Right atrium auricular region (tissue), 2 donors: ENCODE measurements around the gene NAV3. TPM values are rescaled to one million over a fixed set of nuclear protein-coding genes. Genes with fewer than 3 reads are reported as not detected.

Experiments used
- DNase-seq: peaks from one replicate; pipeline ENCODE4 v3.0.0-alpha.2; 2019; ENCODE audit warnings: low spot score
- H3K27ac ChIP-seq, 2 donors: fragments of 200-600 bp; sonication (generic); 1 replicate in 1 of 2; 2 replicates in 1 of 2; pipeline ENCODE4 v1.5.1; 2016 to 2019
- H3K27me3 ChIP-seq, 2 donors: fragments of 200-600 bp; sonication (generic); one replicate each; pipeline versions ENCODE4 v1.5.1 to v1.6.0; 2017 to 2019
- H3K36me3 ChIP-seq: fragments of 200-600 bp; sonication (generic); one replicate; pipeline ENCODE4 v1.5.1; 2016
- H3K4me1 ChIP-seq, 2 donors: fragments of 200-600 bp; sonication (generic); one replicate each; pipeline versions ENCODE4 v1.5.1 to v1.6.0; 2017 to 2019
- H3K4me3 ChIP-seq, 2 donors: fragments of 200-600 bp; sonication (generic); 1 replicate in 1 of 2; 2 replicates in 1 of 2; pipeline ENCODE4 v1.5.1; 2017 to 2019; ENCODE audit warnings: mild to moderate bottlenecking in 1 of 2, moderate library complexity in 1 of 2
- H3K9me3 ChIP-seq, 2 donors: fragments of 200-600 bp; sonication (generic); one replicate each; pipeline ENCODE4 v1.5.1; 2019
- total RNA-seq, 2 donors: library from RNA; depleted of rRNA; stranded (reverse); fragments of >200 nt; gene quantifications; one replicate each; pipeline ENCODE4 v1.1.0, GENCODE V29; 2016
- TF ChIP-seq, protein P1 (sequence below), 2 donors: fragments of 200-600 bp; sonication (generic); IDR thresholded peaks; one replicate each; pipeline ENCODE4 v1.5.1; 2019; ENCODE audit warnings: antibody characterized with exemption in 2 of 2

Gene NAV3
- total RNA-seq, 2 donors from 2014 or later = 4.4 to 5.1 TPM

DNA sequence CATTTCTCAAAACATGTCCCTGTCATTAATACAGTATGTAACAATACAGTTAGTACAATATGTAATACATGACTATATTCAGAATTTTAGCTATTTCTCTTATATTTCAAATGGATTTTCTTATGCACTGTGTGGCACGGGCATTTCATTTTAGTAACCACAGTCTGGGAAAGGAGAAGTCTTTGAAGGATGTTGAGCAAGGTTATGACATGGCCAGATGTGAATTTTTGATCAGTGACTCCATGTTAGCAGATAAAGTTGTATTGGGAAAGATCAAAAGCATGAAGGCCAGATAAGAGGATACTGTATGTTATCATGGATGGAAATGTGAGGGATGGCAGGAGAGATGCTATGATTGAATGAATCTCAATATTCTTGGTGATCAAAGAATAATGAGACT, 285.2 kb downstream of the NAV3 start:
- H3K9me3 ChIP-seq = no peaks in the 10 kb centered on the region
- no peak overlapping the region for H3K27ac ChIP-seq
- H3K4me3 ChIP-seq = no peak overlapping the region
- no peaks in the 10 kb centered on the region for H3K27me3 ChIP-seq
- no peaks in the 10 kb centered on the region for H3K36me3 ChIP-seq
- H3K4me1 ChIP-seq = no peaks in the 10 kb centered on the region
- TF ChIP-seq, protein P1, sequence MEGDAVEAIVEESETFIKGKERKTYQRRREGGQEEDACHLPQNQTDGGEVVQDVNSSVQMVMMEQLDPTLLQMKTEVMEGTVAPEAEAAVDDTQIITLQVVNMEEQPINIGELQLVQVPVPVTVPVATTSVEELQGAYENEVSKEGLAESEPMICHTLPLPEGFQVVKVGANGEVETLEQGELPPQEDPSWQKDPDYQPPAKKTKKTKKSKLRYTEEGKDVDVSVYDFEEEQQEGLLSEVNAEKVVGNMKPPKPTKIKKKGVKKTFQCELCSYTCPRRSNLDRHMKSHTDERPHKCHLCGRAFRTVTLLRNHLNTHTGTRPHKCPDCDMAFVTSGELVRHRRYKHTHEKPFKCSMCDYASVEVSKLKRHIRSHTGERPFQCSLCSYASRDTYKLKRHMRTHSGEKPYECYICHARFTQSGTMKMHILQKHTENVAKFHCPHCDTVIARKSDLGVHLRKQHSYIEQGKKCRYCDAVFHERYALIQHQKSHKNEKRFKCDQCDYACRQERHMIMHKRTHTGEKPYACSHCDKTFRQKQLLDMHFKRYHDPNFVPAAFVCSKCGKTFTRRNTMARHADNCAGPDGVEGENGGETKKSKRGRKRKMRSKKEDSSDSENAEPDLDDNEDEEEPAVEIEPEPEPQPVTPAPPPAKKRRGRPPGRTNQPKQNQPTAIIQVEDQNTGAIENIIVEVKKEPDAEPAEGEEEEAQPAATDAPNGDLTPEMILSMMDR (IDR thresholded peaks at IDR 0.05) = no peak
- DNase-seq = no peak

DNA sequence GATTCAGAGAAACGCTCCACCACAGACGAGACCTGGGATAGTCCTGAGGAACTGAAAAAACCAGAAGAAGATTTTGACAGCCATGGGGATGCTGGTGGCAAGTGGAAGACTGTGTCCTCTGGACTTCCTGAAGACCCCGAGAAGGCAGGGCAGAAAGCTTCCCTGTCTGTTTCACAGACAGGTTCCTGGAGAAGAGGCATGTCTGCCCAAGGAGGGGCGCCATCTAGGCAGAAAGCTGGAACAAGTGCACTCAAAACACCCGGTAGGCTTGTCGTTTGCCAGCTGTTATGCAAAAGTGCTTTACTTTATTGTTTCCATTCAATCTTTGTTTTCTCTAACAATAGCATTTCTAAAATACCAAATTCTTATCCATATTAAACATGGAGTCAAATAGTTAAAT, 287.3 kb downstream of the NAV3 start:
- Histone ChIP-seq H3K9me3 (no peaks in the 10 kb centered on the region), H3K4me1 (no peaks in the 10 kb centered on the region), H3K27me3 (no peaks in the 10 kb centered on the region), H3K4me3 (no peak overlapping the region), H3K27ac (no peak overlapping the region), H3K36me3 (no peaks in the 10 kb centered on the region)
- DNase-seq = no peak
- TF ChIP-seq, protein P1 (IDR thresholded peaks at IDR 0.05) = no peak

DNA sequence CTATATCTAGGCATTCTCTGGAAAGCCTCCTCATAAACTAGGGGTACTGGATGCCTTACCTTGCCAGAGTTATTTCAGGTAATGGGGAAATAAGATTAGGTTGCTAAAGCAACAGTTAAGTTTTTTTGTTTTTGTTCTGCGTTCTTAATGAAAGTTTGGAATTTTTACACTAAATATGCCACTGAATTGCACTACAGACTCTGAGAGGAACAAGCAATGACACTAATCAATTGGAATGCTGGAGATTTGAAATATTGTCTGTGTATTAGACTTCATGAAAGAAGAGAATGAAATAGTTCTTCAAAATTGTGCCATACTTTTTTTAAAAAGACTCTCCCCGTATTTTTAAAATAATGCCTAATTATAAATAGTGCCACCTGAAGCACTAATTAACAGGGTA, 287.8 kb downstream of the NAV3 start:
- H3K4me3 ChIP-seq = no peak overlapping the region
- no peaks in the 10 kb centered on the region for H3K36me3 ChIP-seq
- no peaks in the 10 kb centered on the region for H3K9me3 ChIP-seq
- H3K27ac ChIP-seq = no peak overlapping the region
- DNase-seq = no peak
- H3K4me1 ChIP-seq = no peaks in the 10 kb centered on the region
- TF ChIP-seq, protein P1 (IDR thresholded peaks at IDR 0.05) = no peak
- H3K27me3 ChIP-seq = no peaks in the 10 kb centered on the region

DNA sequence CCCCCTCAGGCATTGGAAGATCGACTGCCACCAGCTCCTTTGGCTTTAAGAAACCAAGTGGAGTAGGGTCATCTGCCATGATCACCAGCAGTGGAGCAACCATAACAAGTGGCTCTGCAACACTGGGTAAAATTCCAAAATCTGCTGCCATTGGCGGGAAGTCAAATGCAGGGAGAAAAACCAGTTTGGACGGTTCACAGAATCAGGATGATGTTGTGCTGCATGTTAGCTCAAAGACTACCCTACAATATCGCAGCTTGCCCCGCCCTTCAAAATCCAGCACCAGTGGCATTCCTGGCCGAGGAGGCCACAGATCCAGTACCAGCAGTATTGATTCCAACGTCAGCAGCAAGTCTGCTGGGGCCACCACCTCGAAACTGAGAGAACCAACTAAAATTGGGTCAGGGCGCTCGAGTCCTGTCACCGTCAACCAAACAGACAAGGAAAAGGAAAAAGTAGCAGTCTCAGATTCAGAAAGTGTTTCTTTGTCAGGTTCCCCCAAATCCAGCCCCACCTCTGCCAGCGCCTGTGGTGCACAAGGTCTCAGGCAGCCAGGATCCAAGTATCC, 288.7 kb downstream of the NAV3 start:
- Histone ChIP-seq H3K27ac (no peak overlapping the region), H3K9me3 (no peaks in the 10 kb centered on the region), H3K36me3 (no peaks in the 10 kb centered on the region), H3K4me3 (no peak overlapping the region), H3K4me1 (no peaks in the 10 kb centered on the region), H3K27me3 (no peaks in the 10 kb centered on the region)
- TF ChIP-seq, protein P1 (IDR thresholded peaks at IDR 0.05) = no peak
- no peak for DNase-seq

DNA sequence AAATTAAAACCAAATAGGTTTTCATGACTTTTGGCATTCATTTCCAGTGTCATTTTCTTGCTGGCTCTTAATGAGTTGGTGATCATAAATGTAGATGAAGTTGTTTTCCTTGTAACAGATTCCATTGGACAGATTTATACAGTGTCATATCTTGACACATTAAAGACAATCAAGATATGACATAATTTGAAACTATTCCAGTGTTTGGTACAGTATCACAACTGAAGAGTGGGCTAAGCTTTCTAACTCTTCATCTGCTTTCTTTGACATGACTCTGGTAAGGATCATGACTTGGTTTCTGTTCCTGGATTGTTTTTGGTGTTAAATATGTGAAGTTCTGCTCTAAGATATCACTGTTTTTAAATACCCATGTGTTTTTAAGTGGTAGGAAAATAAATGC, 289.6 kb downstream of the NAV3 start:
- Histone ChIP-seq H3K9me3 (no peaks in the 10 kb centered on the region), H3K27ac (no peak overlapping the region), H3K27me3 (no peaks in the 10 kb centered on the region), H3K4me3 (no peak overlapping the region), H3K36me3 (no peaks in the 10 kb centered on the region), H3K4me1 (no peaks in the 10 kb centered on the region)
- TF ChIP-seq, protein P1 (IDR thresholded peaks at IDR 0.05) = no peak
- no peak for DNase-seq

DNA sequence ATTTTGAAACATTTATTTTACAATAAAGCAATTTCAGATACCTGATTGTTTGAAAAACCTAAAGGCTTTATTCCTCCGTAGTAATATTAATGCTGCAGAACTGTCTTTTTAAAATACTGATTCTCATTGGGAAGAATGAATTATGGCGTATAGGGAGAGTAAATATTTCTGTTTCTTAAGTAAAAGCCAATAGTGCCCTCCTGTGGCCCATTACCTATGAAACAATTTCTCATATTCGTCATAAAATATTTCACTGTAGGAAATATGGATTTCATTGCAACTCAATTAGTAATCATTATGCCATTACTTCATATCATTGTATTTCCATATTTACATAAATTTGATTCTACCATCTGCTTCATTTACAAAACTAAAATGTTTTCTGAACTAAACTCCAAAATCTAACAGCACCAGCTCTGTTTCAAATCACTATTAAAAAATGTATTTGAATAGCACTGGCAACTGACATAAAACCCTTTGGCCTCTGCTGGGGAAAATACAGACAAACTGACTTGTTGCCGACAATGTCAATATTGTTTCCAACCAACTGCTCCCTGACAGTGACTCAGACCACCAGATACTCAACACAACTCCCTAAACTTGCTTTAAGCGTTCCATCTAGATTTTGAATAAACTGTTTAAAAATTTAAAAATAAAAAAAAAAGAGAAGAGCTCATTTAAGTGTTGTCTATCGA, 290.3 kb downstream of the NAV3 start:
- Histone ChIP-seq H3K4me3 (no peak overlapping the region), H3K27me3 (no peaks in the 10 kb centered on the region), H3K36me3 (no peaks in the 10 kb centered on the region), H3K4me1 (no peaks in the 10 kb centered on the region), H3K9me3 (no peaks in the 10 kb centered on the region), H3K27ac (no peak overlapping the region)
- TF ChIP-seq, protein P1 (IDR thresholded peaks at IDR 0.05) = peak in 1 of 2 donors; percentile 39
- no peak for DNase-seq
